ENCODE data around the gene SCAPER. TPM values are rescaled to one million over a fixed set of nuclear protein-coding genes. Genes with fewer than 3 reads are reported as not detected.
"Not testable (repeated sequence)": the region's sequence is repeated elsewhere in the genome, so short reads cannot be mapped to it uniquely, and the experiment has no call there.

Gene SCAPER
- total and polyA plus RNA-seq, 8 donors, result 4.9 to 136 (median 18.2) TPM

GRCh38 chr15:76320012-76320411 is 585.1 kb downstream of the SCAPER start:
- intact Hi-C loops (cut with DNase I; ENCODE audit: low total_unique reads), result no loop called here
- no peaks in the 10 kb centered on the region for H3K9me3 ChIP-seq
- WGBS, 5 donors, result 81 to 89% (median 86%) methylated on average over 6 of the region's 6 CpGs
- H3K27ac ChIP-seq, result no peak overlapping the region
- H3K4me1 ChIP-seq, result no peaks in the 10 kb centered on the region
- H3K27me3 ChIP-seq, result peaks cover 0 to 33% (median 0%) of the 10 kb centered on the region in 3 donors
- H3K4me3 ChIP-seq, result no peak overlapping the region
- TF ChIP-seq POLR2AphosphoS5 (IDR thresholded peaks at IDR 0.05) (no peak), EP300 (IDR thresholded peaks at IDR 0.05) (no peak), POLR2A (IDR thresholded peaks at IDR 0.05) (no peak), CTCF (IDR thresholded peaks at IDR 0.05) (no peak)
- H3K36me3 ChIP-seq, result no peaks in the 10 kb centered on the region
- no peak for DNase-seq

DNA sequence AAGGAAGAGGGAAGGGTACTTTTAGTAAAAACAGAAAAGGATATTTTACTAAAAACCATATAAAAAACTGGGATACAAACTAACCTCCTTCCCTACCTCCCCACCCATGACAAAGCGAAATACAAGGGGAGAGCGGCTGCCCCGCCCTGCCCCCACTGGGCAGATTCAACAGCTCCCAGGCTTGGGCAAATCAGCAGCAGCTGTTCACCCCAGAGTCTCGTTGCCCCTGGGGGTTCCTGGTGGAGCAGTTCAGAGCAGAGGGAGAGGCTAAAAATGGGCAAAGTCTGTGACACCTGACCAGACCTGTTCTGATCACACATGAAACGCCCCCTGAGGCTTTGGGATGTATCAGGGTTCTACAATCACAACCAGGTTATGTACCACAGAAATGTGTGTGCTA is 591.4 kb downstream of the SCAPER start:
- Histone ChIP-seq H3K27me3 (peaks cover 0 to under 1% (median 0%) of the 10 kb centered on the region in 3 donors), H3K36me3 (no peaks in the 10 kb centered on the region), H3K4me1 (peaks cover 14 to 34% (median 22%) of the 10 kb centered on the region in 4 donors), H3K4me3 (no peak overlapping the region), H3K9me3 (no peaks in the 10 kb centered on the region), H3K27ac (no peak overlapping the region)
- intact Hi-C loops (cut with DNase I; ENCODE audit: low total_unique reads), result no loop called here
- DNase-seq, result no peak
- WGBS, 5 donors, result 63 to 81% (median 73%) methylated on average over 5 of the region's 5 CpGs
- TF ChIP-seq POLR2AphosphoS5 (IDR thresholded peaks at IDR 0.05) (no peak), CTCF (IDR thresholded peaks at IDR 0.05) (no peak), POLR2A (IDR thresholded peaks at IDR 0.05) (no peak), EP300 (IDR thresholded peaks at IDR 0.05) (no peak)

DNA sequence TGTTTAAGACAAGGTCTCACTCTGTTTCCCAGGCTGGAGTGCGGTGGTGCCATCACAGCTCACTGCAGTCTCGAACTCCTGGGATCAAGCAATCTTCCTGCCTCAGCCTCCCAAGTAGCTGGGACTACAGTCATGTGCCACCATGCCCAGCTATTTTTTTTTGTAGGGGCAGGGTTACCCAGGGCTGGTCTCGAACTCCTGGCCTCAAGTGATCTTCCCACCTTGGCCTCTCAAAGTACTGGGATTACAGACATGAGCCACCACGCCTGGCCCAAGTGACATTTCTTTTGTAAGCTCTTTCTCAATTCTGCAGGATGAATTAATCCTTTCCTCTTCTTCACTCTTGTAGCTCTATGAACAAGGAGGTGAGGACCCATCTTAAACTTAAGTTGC is 592.0 kb downstream of the SCAPER start:
- Histone ChIP-seq H3K27ac (peak overlapping the region in 1 of 5 donors; percentile 63), H3K4me1 (peaks cover 14 to 40% (median 25%) of the 10 kb centered on the region in 4 donors)
- H3K9me3 ChIP-seq; H3K27me3 ChIP-seq; H3K4me3 ChIP-seq; DNase-seq; intact Hi-C loops (cut with DNase I; ENCODE audit: low total_unique reads); H3K36me3 ChIP-seq: not testable (repeated sequence)
- WGBS, 5 donors, result 86 to 96% (median 89%) methylated on average over 4 of the region's 4 CpGs

DNA sequence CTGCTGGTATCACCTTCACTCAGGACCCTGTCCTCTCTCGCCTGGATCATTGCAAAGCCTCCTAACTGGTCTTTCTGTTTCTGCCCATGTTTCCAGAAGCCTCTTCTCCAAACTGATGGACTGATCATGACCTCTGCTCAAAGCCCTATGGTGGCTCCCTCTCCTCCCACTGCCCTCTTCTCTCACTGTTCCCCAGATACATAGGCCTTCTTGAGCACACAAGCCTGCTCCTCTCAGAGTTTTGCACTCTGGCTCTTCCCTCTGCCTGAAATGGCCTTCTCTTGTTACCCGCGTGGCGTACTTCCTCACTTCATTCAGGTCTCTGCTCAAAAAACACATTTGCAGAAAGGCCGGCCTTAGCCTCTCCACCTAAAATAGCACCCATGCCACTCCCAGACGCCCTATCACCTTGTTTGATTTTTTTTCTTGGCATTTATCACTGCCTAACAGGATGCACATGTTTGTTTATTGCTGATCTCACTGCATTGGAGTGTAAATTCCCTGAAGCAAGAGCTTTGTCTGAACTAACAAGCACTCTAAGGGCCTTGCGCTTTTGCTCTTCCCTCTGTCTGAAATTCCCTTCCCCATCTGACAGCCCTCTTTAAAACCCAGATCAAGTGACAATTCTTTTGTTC is 592.5 kb downstream of the SCAPER start:
- peak overlapping the region in 3 of 5 donors; percentile 7 to 63 (median 26) for H3K27ac ChIP-seq
- TF ChIP-seq EP300 (IDR thresholded peaks at IDR 0.05) (no peak), CTCF (IDR thresholded peaks at IDR 0.05) (no peak), POLR2A (IDR thresholded peaks at IDR 0.05) (no peak), POLR2AphosphoS5 (IDR thresholded peaks at IDR 0.05) (no peak)
- DNase-seq, result peak in 1 of 2 donors; percentile 41
- H3K27me3 ChIP-seq, result no peaks in the 10 kb centered on the region
- intact Hi-C loops (cut with DNase I; ENCODE audit: low total_unique reads), result no loop called here
- no peak overlapping the region for H3K4me3 ChIP-seq
- WGBS, 5 donors, result 56 to 81% (median 68%) methylated on average over 7 of the region's 7 CpGs
- H3K9me3 ChIP-seq, result no peaks in the 10 kb centered on the region
- peaks cover 14 to 45% (median 27%) of the 10 kb centered on the region in 4 donors for H3K4me1 ChIP-seq
- no peaks in the 10 kb centered on the region for H3K36me3 ChIP-seq
